Caki2 (cell line): ENCODE results near the gene GRHL3. TPM values are rescaled to one million over a fixed set of nuclear protein-coding genes. Genes with fewer than 3 reads are reported as not detected.

Experiments used
- DNase-seq: peaks from one replicate; pipeline ENCODE4 v3.0.0-alpha.2; 2015; ENCODE audit warnings: low read depth
- in situ Hi-C: cut with HindIII; loops from 2 replicates; pipeline ENCODE4 v1.10.0; 2016; ENCODE audit warnings: low sequenced_read_pairs, low pct_unique_long_range_greater_than_20kb, mixed read lengths
- total RNA-seq: library from RNA; depleted of rRNA; stranded (reverse); fragments of >200 nt; shearing (Covaris generic); gene quantifications from 2 replicates; pipeline ENCODE4 v1.2.3, GENCODE V29; 2014; ENCODE audit warnings: low replicate concordance

The GRHL3 gene
- total RNA-seq, 1 experiment from 2014 or later: 0.03 TPM

DNA sequence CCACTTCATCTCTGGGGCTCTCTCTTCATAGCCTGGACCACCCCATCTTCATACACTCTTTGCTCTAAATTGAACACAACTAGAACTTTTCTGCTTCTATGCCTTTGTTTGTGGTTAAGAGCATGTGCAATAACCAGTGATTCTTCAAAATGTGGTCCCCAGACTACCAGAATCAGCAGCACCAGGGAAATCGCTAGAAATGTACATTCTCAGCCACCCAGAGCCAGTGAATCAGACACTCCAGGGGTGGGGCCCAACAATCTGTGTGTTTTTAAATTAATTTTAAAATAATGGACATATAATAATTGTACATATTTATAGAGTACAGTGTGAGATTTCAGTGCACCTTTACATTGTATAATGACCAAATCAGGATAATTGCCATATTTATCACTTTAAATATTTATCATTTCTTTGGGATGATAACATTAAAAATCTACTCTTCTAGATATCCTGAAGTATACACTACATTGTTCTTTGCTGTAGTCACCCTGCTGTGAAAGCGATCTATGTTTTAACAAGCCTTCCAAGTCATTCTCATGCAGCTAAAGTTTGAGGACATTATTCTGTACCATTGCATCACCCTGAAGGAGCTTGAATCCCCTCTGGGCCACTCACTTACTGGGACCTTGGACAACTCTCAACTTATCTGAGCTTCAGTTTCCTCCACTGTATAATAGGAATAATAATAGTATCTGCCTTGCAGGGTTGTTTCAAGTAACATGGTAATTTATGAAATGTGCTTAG, 10.8 kb downstream of the GRHL3 start:
- in situ Hi-C loops: no loop called here
- no peak for DNase-seq

- in situ Hi-C loops: no loop called here
- no peak for DNase-seq
Measured at GRCh38 chr1:24331961-24332673, 13.0 kb downstream of the GRHL3 start.

GRCh38 chr1:24336075-24336474, 16.9 kb downstream of the GRHL3 start:
- DNase-seq: no peak
- in situ Hi-C loops: no loop called here

DNA sequence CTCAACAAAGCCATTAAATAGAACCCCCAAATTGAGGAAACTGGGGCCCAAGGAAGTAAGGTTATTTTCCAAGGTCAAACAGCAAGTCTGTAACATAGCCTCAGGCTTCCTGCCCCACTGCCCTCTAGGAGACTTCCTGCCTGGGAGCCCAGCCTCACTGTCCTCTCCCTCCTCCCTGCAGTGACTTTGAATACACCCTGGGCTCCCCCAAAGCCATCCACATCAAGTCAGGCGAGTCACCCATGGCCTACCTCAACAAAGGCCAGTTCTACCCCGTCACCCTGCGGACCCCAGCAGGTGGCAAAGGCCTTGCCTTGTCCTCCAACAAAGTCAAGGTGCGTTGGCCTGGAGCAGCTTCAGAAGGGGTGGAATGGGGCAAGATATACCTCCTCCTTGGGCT, 18.3 kb downstream of the GRHL3 start:
- no peak for DNase-seq
- in situ Hi-C loops: no loop called here

DNA sequence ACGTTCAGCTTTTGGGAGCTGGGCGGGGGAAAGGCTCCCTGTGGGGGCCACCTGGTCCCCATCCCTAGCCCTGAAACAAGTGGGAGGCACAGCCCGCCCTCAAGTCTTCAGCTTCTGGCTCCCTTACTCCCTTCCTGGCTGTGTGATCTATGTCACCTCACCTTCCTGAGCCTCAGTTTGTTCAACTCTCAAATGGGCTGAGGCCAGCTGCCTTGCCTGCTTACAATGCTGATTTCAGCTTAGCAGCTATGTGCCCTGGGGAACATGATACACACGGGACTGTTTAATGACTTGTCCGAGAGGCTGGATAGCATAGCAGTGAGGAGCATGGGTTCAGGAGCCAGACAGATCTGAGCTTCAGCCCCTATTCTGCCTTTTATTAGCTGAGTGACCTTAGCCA, 19.3 kb downstream of the GRHL3 start:
- in situ Hi-C loops: no loop called here
- DNase-seq: no peak

DNA sequence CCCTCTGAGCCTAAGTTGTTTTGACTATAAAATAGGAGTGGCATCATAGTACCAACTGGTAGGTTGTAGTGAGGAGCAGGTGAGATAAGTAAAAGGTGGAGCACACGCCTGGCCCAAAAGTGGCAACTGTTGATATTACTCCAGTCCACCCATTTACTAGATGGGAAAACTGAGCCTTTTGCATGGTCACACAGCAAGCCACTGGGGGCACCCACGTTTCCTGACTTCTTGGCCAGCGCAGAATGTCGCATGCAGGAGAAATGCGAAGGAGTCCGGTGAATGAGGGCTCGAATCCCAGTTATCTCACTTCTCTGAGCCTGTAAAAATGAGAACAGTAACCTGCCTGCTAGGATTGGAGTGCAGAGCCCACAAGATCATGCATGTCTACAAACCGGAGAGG, 20.8 kb downstream of the GRHL3 start:
- in situ Hi-C loops: no loop called here
- DNase-seq: no peak

DNA sequence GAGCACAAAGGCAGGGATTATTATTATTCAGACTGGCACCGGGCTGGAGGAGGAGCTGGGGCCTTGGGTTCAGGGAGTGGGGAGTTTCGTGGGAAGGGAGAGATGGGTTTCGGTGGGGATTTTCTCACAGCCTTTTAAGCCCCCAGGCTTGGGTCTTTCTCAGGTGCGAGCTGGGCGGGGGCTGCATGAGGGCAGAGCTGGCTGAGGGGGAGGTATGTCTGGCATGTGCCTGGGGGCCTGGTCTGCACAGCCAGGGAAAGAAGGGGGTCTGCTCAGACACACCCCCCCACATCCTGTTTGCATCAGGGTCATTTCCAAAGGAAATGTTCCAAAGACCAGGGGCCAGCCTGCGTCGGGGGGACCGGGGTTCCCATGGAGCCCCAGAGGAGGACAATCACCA, 21.6 kb downstream of the GRHL3 start:
- no peak for DNase-seq
- in situ Hi-C loops: no loop called here

GRCh38 chr1:24341260-24341659, 22.1 kb downstream of the GRHL3 start:
- in situ Hi-C loops: no loop called here
- DNase-seq: no peak

DNA sequence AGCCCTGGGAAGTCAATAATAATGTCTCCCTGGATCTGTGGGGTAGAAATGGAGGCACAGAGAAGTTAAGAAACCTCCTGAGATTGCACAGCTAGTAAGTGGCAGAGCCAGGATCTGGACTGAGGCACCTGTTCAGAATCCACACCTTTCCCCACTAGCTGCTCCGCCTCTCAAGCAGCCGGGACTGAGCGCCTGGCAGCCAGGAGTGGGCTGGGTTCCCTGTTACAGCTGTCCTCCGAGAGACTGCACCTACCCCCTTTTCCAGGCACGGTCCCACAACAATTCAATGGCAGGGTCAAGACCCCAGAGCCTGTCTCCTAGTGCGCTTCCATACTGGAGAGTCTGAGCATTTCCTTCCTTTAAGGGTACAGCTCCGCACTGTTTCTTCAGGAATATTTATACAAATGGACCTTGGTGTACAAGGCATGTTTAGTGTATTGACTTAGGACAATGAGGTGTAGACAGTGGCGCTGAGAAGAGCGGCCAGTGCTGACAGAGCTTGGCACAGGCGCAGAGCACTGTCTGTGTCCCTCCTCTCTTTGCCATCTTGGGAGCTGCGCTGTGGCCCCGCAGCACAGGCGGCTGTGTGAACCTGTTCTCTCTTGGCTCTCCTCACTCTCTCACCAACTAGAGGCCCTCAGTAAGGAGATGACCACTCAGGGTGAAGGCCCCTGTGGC, 24.4 kb downstream of the GRHL3 start:
- in situ Hi-C loops: no loop called here
- no peak for DNase-seq

DNA sequence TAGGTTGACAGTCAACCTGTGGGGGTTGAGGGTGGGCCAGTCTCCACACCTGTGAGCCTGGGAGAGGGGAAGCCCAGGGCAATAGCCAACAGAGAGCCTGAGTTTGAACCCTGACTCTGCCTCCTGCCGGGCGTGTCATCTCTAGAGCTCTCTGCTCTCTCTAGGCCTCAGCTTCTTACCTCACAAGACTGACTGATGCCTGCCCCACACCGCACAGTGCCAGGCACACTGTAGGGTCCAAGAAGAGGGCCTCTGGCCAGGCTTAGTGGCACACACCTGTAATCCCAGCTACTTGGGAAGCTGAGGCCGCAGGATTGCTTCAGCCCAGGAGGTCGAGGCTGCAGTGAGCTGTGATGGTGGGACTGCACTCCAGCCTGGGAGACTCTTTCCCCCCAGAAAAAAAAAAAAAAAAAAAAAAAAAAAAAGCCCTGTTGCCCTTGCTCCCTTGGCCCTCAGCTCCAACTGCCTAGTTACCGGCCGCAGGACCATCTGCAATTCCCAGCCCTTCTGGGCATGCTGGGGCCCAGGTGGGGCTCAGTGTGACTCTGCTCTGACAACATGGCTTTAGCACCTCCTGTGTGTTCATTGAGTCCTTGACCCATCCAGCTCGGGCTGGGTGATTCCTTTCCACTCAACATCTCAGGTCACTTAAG, 25.1 kb downstream of the GRHL3 start:
- in situ Hi-C loops: no loop called here
- no peak for DNase-seq

GRCh38 chr1:24345334-24345733, 26.2 kb downstream of the GRHL3 start:
- in situ Hi-C loops: no loop called here
- no peak for DNase-seq

- DNase-seq: no peak
- in situ Hi-C loops: no loop called here
Measured at GRCh38 chr1:24347159-24347934, 28.2 kb downstream of the GRHL3 start.

GRCh38 chr1:24348196-24348595, 29.0 kb downstream of the GRHL3 start:
- no peak for DNase-seq
- in situ Hi-C loops: no loop called here

- in situ Hi-C loops: no loop called here
- DNase-seq: no peak
Measured at GRCh38 chr1:24349891-24350290, 30.7 kb downstream of the GRHL3 start.

DNA sequence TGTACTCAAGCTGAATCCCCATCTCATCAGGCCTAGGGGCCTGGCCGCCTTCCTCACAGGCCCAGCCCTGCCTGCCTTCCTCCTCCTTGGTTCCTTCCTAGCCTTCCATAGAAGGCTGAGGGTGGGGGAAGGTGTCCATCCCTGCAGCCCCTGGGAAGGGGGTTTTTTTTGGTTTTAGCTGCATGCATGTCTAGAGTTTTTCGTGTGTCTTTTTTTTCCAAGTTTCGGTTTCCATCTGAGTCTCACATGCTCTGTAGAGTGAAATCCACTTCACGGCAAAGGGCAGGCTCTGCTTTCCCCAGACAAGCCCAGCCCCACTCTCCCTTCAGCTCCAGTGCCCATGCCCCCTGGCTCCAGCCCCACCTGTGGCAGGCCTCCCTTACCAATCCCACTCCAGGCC, 32.1 kb downstream of the GRHL3 start:
- in situ Hi-C loops: no loop called here
- no peak for DNase-seq

DNA sequence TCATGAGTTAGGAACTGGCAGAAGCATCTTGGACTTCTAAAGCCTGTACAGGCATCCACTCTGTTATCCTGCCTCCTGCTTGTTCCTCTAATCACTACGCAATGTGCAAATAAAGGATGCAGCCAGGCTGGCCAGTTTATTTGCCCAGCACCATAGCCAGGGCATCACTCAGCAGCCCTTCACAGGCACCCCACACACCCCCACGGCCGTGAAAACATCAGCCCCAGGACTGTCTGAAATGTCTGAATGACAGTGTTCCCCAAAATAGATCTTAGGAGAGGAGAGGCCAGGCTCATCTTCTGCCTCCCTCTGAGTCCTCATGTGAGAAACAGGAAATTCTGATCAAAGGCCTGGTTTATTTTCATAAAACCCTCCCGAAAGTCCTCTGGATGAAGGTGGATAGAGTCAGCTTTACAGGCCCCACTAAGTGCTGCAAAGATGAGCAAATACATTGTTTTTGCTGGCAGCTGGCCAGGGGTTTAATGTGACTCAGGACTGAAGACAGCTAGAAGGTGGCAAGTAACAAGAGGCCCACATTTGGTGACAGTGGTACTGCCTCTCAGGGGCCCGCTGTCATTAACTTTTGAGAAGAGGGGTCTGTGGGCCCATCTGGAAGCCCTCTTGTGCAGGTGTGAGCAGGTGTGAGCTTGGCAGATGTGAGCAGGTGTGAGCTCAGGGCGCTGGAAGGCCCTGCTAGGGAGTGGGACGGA, 32.9 kb downstream of the GRHL3 start:
- in situ Hi-C loops: no loop called here
- DNase-seq: peak; percentile 31

DNA sequence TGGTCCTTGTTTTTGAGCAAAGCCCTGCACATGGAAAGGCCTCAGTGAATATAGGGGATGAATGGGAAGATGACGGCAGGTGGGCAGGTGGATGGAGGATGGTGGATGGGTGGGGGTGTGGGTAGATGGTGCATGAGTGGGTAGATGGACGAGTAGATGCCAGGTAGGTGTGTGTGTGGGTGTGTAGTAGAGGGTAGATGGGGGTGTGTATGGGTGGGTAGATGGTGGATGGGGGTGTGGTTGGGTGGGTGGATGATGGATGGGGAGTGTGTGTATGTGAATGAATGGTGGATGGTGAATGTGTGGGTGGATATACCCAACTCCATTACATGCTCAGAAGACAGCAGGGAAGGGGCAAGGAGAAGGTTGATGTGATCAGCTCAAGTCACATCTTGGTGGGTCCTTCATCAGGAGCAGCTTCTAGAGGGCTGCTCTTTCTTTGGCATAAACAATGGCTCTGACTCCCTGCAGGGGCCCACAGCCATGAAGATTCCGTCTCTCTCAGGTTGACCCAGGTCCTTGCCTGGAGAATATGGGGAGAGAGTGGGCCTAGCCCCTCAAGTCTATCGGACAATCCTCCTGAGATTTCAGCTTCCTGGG, 34.2 kb downstream of the GRHL3 start:
- DNase-seq: no peak
- in situ Hi-C loops: no loop called here
